HEK293 (cell line): ENCODE data around the gene PPP4R4.

Source experiments
- GLI2 ChIP-seq: fragments of 450-650 bp; formaldehyde crosslinking; IDR thresholded peaks from 2 replicates; pipeline ENCODE4; 2017; ENCODE audit warnings: missing biosample characterization, missing genetic modification characterization, low read depth, borderline replicate concordance
- MYNN ChIP-seq: fragments of 450-650 bp; formaldehyde crosslinking; IDR thresholded peaks from 2 replicates; pipeline ENCODE4 v1.5.1; 2016; ENCODE audit warnings: missing biosample characterization, missing genetic modification characterization, borderline replicate concordance
- SALL2 ChIP-seq: fragments of 450-650 bp; formaldehyde crosslinking; IDR thresholded peaks from 2 replicates; pipeline ENCODE4 v1.5.0; 2017; ENCODE audit warnings: missing biosample characterization, mild to moderate bottlenecking, missing genetic modification characterization, borderline replicate concordance
- SP2 ChIP-seq: fragments of 450-650 bp; formaldehyde crosslinking; IDR thresholded peaks from 2 replicates; pipeline ENCODE4 v1.5.1; 2016; ENCODE audit warnings: missing biosample characterization, missing genetic modification characterization
- ZNF175 ChIP-seq: fragments of 450-650 bp; formaldehyde crosslinking; IDR thresholded peaks from 2 replicates; pipeline ENCODE4 v1.5.1; 2016; ENCODE audit warnings: missing biosample characterization, missing genetic modification characterization
- TF ChIP-seq, protein P1 (sequence below): fragments of 450-650 bp; formaldehyde crosslinking; IDR thresholded peaks from 2 replicates; pipeline ENCODE4 v1.5.1; 2016; ENCODE audit warnings: missing biosample characterization, missing genetic modification characterization
- TF ChIP-seq, protein P2 (sequence below): fragments of 450-650 bp; formaldehyde crosslinking; IDR thresholded peaks from 2 replicates; pipeline ENCODE4 v1.5.1; 2016; ENCODE audit warnings: missing biosample characterization, missing genetic modification characterization, low read depth

DNA sequence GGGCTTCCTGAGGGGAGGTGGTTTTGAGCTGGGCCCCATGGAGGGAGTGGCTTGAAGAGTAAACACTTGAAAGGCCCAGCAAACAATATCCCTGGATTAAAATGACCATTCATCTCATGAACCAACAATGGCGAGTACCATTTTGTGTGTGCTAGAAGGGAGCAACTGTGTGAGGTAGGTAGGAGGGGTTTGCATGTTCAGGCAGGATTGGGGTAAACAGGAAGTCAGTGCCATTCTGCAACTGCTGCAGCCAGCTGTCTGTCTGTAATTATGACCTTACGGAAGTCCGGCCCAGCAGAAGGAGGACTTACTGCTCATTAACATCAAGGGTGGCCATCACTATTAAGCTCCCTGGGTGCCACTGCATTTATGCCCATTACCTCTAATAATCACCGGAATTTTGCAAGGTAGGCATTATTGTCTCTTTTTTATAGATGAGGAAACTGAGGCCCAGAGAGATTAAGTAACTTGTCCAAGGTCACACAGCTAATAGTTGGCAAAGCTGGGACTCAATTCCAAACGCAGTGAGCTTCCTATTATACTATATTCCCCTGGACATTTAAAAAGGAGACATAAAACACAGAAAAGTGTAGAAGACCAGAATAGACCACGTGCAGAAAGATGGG, 28.1 kb upstream of the PPP4R4 start:
- TF ChIP-seq SP2 (no peak), ZNF175 (tag by site-specific recombination) (no peak), MYNN (tag by site-specific recombination) (no peak), GLI2 (tag by site-specific recombination) (no peak), SALL2 (tag by site-specific recombination) (no peak)
- TF ChIP-seq, protein P1, sequence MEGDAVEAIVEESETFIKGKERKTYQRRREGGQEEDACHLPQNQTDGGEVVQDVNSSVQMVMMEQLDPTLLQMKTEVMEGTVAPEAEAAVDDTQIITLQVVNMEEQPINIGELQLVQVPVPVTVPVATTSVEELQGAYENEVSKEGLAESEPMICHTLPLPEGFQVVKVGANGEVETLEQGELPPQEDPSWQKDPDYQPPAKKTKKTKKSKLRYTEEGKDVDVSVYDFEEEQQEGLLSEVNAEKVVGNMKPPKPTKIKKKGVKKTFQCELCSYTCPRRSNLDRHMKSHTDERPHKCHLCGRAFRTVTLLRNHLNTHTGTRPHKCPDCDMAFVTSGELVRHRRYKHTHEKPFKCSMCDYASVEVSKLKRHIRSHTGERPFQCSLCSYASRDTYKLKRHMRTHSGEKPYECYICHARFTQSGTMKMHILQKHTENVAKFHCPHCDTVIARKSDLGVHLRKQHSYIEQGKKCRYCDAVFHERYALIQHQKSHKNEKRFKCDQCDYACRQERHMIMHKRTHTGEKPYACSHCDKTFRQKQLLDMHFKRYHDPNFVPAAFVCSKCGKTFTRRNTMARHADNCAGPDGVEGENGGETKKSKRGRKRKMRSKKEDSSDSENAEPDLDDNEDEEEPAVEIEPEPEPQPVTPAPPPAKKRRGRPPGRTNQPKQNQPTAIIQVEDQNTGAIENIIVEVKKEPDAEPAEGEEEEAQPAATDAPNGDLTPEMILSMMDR = no peak
- TF ChIP-seq, protein P2, sequence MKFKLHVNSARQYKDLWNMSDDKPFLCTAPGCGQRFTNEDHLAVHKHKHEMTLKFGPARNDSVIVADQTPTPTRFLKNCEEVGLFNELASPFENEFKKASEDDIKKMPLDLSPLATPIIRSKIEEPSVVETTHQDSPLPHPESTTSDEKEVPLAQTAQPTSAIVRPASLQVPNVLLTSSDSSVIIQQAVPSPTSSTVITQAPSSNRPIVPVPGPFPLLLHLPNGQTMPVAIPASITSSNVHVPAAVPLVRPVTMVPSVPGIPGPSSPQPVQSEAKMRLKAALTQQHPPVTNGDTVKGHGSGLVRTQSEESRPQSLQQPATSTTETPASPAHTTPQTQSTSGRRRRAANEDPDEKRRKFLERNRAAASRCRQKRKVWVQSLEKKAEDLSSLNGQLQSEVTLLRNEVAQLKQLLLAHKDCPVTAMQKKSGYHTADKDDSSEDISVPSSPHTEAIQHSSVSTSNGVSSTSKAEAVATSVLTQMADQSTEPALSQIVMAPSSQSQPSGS (tag by site-specific recombination) = no peak
